ENCODE measurements around the gene SMAD3.

Gene SMAD3

GRCh38 chr15:67124911-67125588 lies 59.6 kb downstream of the SMAD3 start:
- TF ChIP-seq CTCF (IDR thresholded peaks at IDR 0.05; ENCODE audit: low read depth, low read length, missing control alignments): no peak
- no peak overlapping the region for H3K4me3 ChIP-seq (ENCODE audit: low read depth, low read length)
- no peak for DNase-seq (ENCODE audit: low read depth)

DNA sequence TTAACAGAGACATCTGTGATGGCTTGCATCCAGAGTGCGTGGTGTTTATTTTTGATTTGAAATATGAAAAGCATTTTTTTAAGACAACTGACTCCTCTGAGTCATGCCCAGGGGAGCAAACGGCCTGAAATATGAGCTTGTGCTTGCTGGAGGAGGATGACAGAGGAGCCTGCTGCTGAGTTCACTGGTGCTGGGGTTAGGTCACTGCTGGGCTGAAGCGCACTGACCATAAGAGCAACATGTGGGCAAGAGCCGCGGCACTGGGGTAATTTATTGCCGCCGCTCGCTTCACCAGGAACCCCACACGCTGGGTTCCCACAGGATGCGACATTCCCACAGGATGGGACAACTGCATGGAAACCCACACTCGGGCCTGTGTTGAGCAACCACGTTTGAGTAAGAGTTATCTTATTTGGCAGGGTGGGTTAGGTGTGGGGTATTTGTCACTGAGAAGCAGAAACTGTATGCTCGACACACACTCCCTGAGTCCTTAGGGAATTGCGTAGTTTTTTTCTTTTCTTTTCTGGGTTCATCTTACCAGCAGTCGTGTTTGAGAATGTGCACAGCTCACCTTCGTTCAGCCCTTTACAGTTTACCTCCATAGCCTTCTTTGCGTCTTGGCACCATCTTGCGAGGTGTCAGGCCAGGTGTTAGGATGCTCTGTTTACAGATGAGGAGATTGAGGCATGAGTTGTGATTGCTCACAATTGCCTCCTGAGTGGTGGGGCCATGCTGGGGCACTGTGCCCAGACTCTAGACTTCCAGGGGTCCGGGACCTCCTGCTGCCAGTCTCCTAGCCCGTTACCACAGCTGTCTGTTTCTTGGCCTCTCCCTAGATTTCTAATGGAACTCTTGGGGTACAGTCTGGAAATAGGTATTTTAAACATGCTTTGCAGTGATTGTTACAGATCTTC lies 60.4 kb downstream of the SMAD3 start:
- TF ChIP-seq CTCF (IDR thresholded peaks at IDR 0.05; ENCODE audit: low read depth, low read length, missing control alignments): no peak
- DNase-seq (ENCODE audit: low read depth): no peak
- H3K4me3 ChIP-seq (ENCODE audit: low read depth, low read length): no peak overlapping the region

GRCh38 chr15:67126551-67127330 lies 61.3 kb downstream of the SMAD3 start:
- DNase-seq (ENCODE audit: low read depth): no peak
- H3K4me3 ChIP-seq (ENCODE audit: low read depth, low read length): no peak overlapping the region
- no peak for TF ChIP-seq CTCF (IDR thresholded peaks at IDR 0.05; ENCODE audit: low read depth, low read length, missing control alignments)

GRCh38 chr15:67127331-67127664 lies 61.9 kb downstream of the SMAD3 start:
- no peak overlapping the region for H3K4me3 ChIP-seq (ENCODE audit: low read depth, low read length)
- DNase-seq (ENCODE audit: low read depth): no peak
- TF ChIP-seq CTCF (IDR thresholded peaks at IDR 0.05; ENCODE audit: low read depth, low read length, missing control alignments): no peak

- no peak overlapping the region for H3K4me3 ChIP-seq (ENCODE audit: low read depth, low read length)
- TF ChIP-seq CTCF (IDR thresholded peaks at IDR 0.05; ENCODE audit: low read depth, low read length, missing control alignments): no peak
- no peak for DNase-seq (ENCODE audit: low read depth)
These were observed 62.6 kb downstream of the SMAD3 start for GRCh38 chr15:67127965-67128364.

GRCh38 chr15:67130166-67130565 lies 64.8 kb downstream of the SMAD3 start:
- no peak overlapping the region for H3K4me3 ChIP-seq (ENCODE audit: low read depth, low read length)
- DNase-seq (ENCODE audit: low read depth): no peak
- no peak for TF ChIP-seq CTCF (IDR thresholded peaks at IDR 0.05; ENCODE audit: low read depth, low read length, missing control alignments)
